Measurements from ENCODE around the gene MYBPC1.

MYBPC1 gene

GRCh38 chr12:101581190-101581589 lies 13.6 kb upstream of the MYBPC1 start:
- TF ChIP-seq, protein P1, sequence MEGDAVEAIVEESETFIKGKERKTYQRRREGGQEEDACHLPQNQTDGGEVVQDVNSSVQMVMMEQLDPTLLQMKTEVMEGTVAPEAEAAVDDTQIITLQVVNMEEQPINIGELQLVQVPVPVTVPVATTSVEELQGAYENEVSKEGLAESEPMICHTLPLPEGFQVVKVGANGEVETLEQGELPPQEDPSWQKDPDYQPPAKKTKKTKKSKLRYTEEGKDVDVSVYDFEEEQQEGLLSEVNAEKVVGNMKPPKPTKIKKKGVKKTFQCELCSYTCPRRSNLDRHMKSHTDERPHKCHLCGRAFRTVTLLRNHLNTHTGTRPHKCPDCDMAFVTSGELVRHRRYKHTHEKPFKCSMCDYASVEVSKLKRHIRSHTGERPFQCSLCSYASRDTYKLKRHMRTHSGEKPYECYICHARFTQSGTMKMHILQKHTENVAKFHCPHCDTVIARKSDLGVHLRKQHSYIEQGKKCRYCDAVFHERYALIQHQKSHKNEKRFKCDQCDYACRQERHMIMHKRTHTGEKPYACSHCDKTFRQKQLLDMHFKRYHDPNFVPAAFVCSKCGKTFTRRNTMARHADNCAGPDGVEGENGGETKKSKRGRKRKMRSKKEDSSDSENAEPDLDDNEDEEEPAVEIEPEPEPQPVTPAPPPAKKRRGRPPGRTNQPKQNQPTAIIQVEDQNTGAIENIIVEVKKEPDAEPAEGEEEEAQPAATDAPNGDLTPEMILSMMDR (conservative IDR thresholded peaks at IDR 0.05; ENCODE audit: low read depth, low read length) = no peak
- H3K4me3 ChIP-seq (ENCODE audit: low read depth, low read length) = no peak overlapping the region
- no peak for DNase-seq (ENCODE audit: low read depth)

- TF ChIP-seq, protein P1 (conservative IDR thresholded peaks at IDR 0.05; ENCODE audit: low read depth, low read length) = no peak
- no peak for DNase-seq (ENCODE audit: low read depth)
- no peak overlapping the region for H3K4me3 ChIP-seq (ENCODE audit: low read depth, low read length)
These were observed 11.8 kb upstream of the MYBPC1 start for GRCh38 chr12:101582937-101583336.

- no peak overlapping the region for H3K4me3 ChIP-seq (ENCODE audit: low read depth, low read length)
- TF ChIP-seq, protein P1 (conservative IDR thresholded peaks at IDR 0.05; ENCODE audit: low read depth, low read length) = no peak
- DNase-seq (ENCODE audit: low read depth) = no peak
These were observed 4.4 kb upstream of the MYBPC1 start for GRCh38 chr12:101590383-101590782.

DNA sequence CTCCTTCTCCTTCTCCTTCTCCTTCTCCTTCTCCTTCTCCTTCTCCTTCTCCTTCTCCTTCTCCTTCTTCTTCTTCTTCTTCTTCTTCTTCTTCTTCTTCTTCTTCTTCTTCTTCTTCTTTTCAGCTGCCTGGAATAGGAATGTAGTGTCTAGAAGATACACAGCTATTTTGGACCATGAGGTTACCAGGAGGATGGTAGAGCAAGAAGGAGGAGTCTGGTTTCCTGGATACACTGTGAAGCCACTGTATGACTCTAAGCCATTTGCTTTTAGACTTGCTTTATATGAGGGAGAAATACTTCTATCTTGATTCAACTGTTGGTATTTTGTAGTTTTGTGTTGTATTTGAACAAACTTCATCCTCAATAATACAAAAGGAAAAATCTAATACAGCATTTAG lies 3.0 kb upstream of the MYBPC1 start:
- TF ChIP-seq, protein P1 (conservative IDR thresholded peaks at IDR 0.05; ENCODE audit: low read depth, low read length) = no peak
- no peak for DNase-seq (ENCODE audit: low read depth)
- H3K4me3 ChIP-seq (ENCODE audit: low read depth, low read length) = no peak overlapping the region

GRCh38 chr12:101592448-101592847 lies 2.3 kb upstream of the MYBPC1 start:
- TF ChIP-seq, protein P1 (conservative IDR thresholded peaks at IDR 0.05; ENCODE audit: low read depth, low read length) = no peak
- DNase-seq (ENCODE audit: low read depth) = no peak
- H3K4me3 ChIP-seq (ENCODE audit: low read depth, low read length) = no peak overlapping the region

DNA sequence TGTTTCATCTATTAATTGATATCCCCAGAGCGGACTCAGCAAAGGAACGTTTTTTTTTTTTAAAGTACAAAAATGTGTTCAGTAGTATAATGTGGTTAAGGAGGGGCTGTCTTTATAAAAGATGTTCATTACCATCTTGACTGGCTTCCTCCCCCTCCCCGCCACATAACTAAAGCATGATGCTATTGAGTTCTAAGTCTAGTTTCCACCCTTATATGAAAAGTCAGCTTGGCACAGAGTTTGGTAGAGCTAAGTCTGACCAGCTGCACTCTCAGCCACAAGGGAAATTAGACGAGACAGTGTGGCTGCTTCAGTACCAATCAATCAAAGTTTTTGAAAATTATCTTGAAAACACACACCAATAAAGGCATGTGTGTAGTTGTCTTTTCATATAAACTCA lies 1.9 kb upstream of the MYBPC1 start:
- TF ChIP-seq, protein P1 (conservative IDR thresholded peaks at IDR 0.05; ENCODE audit: low read depth, low read length) = no peak
- no peak overlapping the region for H3K4me3 ChIP-seq (ENCODE audit: low read depth, low read length)
- DNase-seq (ENCODE audit: low read depth) = no peak

- TF ChIP-seq, protein P1 (conservative IDR thresholded peaks at IDR 0.05; ENCODE audit: low read depth, low read length) = no peak
- H3K4me3 ChIP-seq (ENCODE audit: low read depth, low read length) = no peak overlapping the region
- DNase-seq (ENCODE audit: low read depth) = no peak
These were observed 1.4 kb downstream of the MYBPC1 start for GRCh38 chr12:101596172-101596571.
